Left lung (tissue), 10 donors: Measurements from ENCODE around the gene PNMA8C. TPM values are rescaled to one million over a fixed set of nuclear protein-coding genes. Genes with fewer than 3 reads are reported as not detected.

Experiments
- ATAC-seq: fragments of 200-7000 bp; cut with Tn5 transposase; one replicate; pipeline ENCODE4 v1.9.1; 2020; ENCODE audit warnings: moderate library complexity
- DNase-seq, 4 donors: peaks; one replicate each; pipeline ENCODE4 v3.0.0-alpha.2; 2013 to 2020
- H3K27ac ChIP-seq, 2 donors: fragments of 200-600 bp; sonication (generic) in 1 of 2; one replicate each; pipeline versions ENCODE4 v1.5.0 to v1.8.0; 2020 to 2021
- H3K27me3 ChIP-seq, 2 donors: fragments of 200-600 bp; sonication (generic) in 1 of 2; one replicate each; pipeline versions ENCODE4 v1.5.0 to v1.8.0; 2020 to 2021
- H3K36me3 ChIP-seq, 2 donors: fragments of 200-600 bp; sonication (generic) in 1 of 2; one replicate each; pipeline versions ENCODE4 v1.5.0 to v1.8.0; 2020 to 2021
- H3K4me1 ChIP-seq, 2 donors: fragments of 200-600 bp; one replicate each; pipeline ENCODE4 v1.8.0; 2021
- H3K4me3 ChIP-seq, 2 donors: fragments of 200-600 bp; sonication (generic) in 1 of 2; one replicate each; pipeline versions ENCODE4 v1.5.0 to v1.8.0; 2020 to 2021; ENCODE audit warnings: mild to moderate bottlenecking in 1 of 2
- H3K9me3 ChIP-seq, 2 donors: fragments of 200-600 bp; sonication (generic) in 1 of 2; one replicate each; pipeline versions ENCODE4 v1.5.0 to v1.8.0; 2020 to 2021
- intact Hi-C, 2 donors: fragments of 100-400 bp; cut with DNase I; formaldehyde crosslinking; loops; one replicate each; pipeline versions ENCODE4 v1.11.2 to v1.14.2; 2022
- polyA plus RNA-seq, 6 donors: library from polyadenylated mRNA; unstranded; fragments of 120-200 nt; gene quantifications; one replicate each; pipeline ENCODE4 v1.2.1, GENCODE V29; 2013; ENCODE audit not compliant: insufficient read length in 6 of 6
- total RNA-seq, 2 donors: library from RNA; stranded (reverse); fragmentation: NEBNext Ultra II Directional; extraction: Animal tissue kit (Norgen Biotek cat#: 25700); gene quantifications; one replicate each; pipeline ENCODE4 v1.2.1, GENCODE V29; 2021
- TF ChIP-seq, protein P1 (sequence below), 2 donors: fragments of 200-600 bp; sonication (generic) in 1 of 2; IDR thresholded peaks; one replicate each; pipeline versions ENCODE4 v1.5.0 to v1.8.0; 2021; ENCODE audit warnings: antibody characterized with exemption in 2 of 2
- donor health status: DM: no; HTN: yes; CAD: no.
- donor health status: DM: no; HTN: no; CAD: no.

Gene PNMA8C
- total and polyA plus RNA-seq, 8 donors, result 0.09 to 1.5 (median 0.38) TPM

DNA sequence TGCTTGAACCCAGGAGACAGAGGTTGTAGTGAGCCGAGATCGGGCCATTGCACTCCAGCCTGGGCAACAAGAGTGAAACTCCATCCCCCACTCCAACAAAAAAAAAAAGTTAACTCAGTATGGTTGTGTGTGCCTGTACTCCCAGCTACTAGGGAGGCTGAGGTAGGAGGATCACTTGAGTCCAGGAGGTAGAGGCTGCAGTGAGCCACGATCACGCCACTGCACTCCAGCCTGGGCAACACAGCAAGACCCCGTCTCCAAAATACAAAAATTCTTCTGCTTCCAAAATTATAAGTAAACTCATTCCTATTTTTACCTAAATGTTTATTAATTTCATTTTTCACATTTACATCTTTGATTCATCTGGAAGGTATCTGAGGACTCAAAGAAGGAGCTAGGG, 28.2 kb upstream of the PNMA8C start:
- no peak overlapping the region for H3K4me3 ChIP-seq
- TF ChIP-seq, protein P1, sequence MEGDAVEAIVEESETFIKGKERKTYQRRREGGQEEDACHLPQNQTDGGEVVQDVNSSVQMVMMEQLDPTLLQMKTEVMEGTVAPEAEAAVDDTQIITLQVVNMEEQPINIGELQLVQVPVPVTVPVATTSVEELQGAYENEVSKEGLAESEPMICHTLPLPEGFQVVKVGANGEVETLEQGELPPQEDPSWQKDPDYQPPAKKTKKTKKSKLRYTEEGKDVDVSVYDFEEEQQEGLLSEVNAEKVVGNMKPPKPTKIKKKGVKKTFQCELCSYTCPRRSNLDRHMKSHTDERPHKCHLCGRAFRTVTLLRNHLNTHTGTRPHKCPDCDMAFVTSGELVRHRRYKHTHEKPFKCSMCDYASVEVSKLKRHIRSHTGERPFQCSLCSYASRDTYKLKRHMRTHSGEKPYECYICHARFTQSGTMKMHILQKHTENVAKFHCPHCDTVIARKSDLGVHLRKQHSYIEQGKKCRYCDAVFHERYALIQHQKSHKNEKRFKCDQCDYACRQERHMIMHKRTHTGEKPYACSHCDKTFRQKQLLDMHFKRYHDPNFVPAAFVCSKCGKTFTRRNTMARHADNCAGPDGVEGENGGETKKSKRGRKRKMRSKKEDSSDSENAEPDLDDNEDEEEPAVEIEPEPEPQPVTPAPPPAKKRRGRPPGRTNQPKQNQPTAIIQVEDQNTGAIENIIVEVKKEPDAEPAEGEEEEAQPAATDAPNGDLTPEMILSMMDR (IDR thresholded peaks at IDR 0.05), result no peak
- H3K4me1 ChIP-seq, result no peaks in the 10 kb centered on the region
- no peaks in the 10 kb centered on the region for H3K36me3 ChIP-seq
- DNase-seq (no peak), ATAC-seq (no peak)
- H3K9me3 ChIP-seq, result no peaks in the 10 kb centered on the region
- H3K27me3 ChIP-seq, result peaks cover 0 to 38% of the 10 kb centered on the region in 2 donors
- no peak overlapping the region for H3K27ac ChIP-seq
- intact Hi-C loops, result no loop called here

DNA sequence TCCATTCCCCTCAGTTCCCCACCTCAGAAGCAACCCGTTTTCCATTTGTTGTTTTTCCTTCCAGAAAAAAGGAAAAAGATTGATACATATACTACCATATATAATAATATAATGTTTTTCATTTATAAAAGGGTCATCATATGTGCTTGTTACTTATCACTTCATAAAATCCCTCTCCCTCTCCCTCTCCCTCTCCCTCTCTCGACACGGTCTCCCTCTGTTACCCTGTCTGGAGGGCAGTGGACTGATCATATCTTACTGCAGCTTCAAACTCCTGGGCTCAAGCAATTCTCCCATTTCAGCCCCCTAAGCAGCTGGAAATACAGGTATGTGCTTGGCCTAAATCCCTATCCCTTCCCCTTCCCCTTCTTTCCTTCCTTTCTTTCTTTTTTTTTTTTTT, 25.5 kb upstream of the PNMA8C start:
- intact Hi-C loops, result no loop called here
- TF ChIP-seq, protein P1 (IDR thresholded peaks at IDR 0.05), result no peak
- Histone ChIP-seq H3K36me3 (no peaks in the 10 kb centered on the region), H3K9me3 (no peaks in the 10 kb centered on the region), H3K27me3 (peaks cover 0 to 24% of the 10 kb centered on the region in 2 donors), H3K4me1 (no peaks in the 10 kb centered on the region), H3K4me3 (no peak overlapping the region), H3K27ac (no peak overlapping the region)
- no peak for DNase-seq
- ATAC-seq, result no peak

DNA sequence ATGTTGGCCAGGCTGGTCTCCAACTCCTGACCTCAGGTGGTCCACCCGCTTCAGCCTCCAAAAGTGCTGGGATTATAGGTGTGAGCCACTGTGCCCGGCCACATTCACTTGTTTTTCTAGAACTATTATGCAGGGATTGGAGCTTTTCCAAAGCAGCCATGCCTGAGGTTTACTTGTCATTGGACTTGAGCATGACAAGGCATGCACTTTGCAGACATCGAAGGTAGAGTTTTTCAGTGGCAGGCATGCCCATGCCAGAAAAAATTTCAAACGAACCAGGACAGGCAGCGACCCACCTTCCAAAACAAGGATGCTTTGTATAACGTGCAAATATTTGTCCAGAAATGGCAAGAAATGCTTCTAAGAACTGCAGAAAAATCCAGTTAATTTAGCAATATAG, 24.9 kb upstream of the PNMA8C start:
- Histone ChIP-seq H3K9me3 (no peaks in the 10 kb centered on the region), H3K27me3 (peaks cover 0 to 24% of the 10 kb centered on the region in 2 donors), H3K36me3 (no peaks in the 10 kb centered on the region), H3K4me1 (no peaks in the 10 kb centered on the region), H3K27ac (no peak overlapping the region), H3K4me3 (no peak overlapping the region)
- TF ChIP-seq, protein P1 (IDR thresholded peaks at IDR 0.05), result no peak
- no peak for ATAC-seq
- no peak for DNase-seq
- intact Hi-C loops, result no loop called here

DNA sequence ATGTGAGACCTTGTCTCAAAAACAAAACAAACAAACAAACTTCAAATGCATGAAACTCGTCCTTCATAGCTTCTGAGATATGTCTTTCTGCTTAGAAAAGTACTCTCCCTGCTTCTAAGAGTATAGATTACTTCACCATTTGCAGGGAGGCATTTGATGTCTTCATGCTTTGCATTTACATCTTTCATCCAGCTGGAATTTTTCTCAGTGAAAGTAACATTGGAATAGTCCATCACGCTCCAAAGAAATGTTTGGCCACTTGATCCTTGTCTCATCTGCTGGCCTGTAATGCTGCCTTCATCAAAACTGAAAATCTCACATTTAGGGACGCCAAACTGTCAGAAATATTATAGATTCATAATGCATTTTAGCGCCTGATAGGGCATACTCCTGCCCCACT, 23.4 kb upstream of the PNMA8C start:
- Histone ChIP-seq H3K9me3 (no peaks in the 10 kb centered on the region), H3K4me3 (no peak overlapping the region), H3K4me1 (no peaks in the 10 kb centered on the region), H3K36me3 (no peaks in the 10 kb centered on the region), H3K27me3 (peaks cover 0 to 22% of the 10 kb centered on the region in 2 donors), H3K27ac (no peak overlapping the region)
- intact Hi-C loops, result no loop called here
- DNase-seq, result no peak
- ATAC-seq, result no peak
- TF ChIP-seq, protein P1 (IDR thresholded peaks at IDR 0.05), result no peak

DNA sequence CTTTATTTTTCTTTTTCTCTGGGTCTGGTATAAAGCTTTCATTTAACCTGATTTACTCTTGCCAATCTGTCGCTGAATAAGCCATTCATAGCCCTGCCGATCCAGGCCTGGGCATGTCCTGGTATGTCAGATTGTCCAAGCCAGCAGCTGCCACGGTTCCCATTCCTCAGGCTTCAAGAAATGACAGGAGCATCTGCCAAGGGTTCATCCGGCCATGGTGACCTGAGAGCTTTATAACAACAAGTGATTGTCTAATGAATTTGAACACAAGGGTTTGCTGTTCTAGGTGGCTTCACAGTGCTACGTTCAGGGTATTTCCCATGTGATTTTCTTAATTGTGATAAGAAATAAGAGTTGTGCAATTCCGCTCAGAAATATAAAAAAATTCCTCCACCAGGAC, 22.6 kb upstream of the PNMA8C start:
- TF ChIP-seq, protein P1 (IDR thresholded peaks at IDR 0.05), result no peak
- intact Hi-C loops, result no loop called here
- no peak overlapping the region for H3K27ac ChIP-seq
- DNase-seq (no peak), ATAC-seq (no peak)
- H3K4me1 ChIP-seq, result no peaks in the 10 kb centered on the region
- no peaks in the 10 kb centered on the region for H3K9me3 ChIP-seq
- H3K4me3 ChIP-seq, result no peak overlapping the region
- H3K36me3 ChIP-seq, result no peaks in the 10 kb centered on the region
- H3K27me3 ChIP-seq, result peaks cover 0 to 14% of the 10 kb centered on the region in 2 donors
